Retinal pigment epithelial cell (primary cell): ENCODE data around the gene BRIP1.

ENCODE experiments used
- DNase-seq: peaks from one replicate; pipeline ENCODE4 v3.0.0-alpha.2; 2010; ENCODE audit warnings: low read depth
- H3K4me3 ChIP-seq: 2 replicates; pipeline ENCODE4 v1.5.1; 2011; ENCODE audit warnings: mild to moderate bottlenecking, low read length, control low read depth, moderate library complexity
- CTCF ChIP-seq: conservative IDR thresholded peaks from 2 replicates; pipeline ENCODE4 v1.5.1; 2011; ENCODE audit warnings: low read depth, low read length, control low read depth, inconsistent platforms

BRIP1 gene

DNA sequence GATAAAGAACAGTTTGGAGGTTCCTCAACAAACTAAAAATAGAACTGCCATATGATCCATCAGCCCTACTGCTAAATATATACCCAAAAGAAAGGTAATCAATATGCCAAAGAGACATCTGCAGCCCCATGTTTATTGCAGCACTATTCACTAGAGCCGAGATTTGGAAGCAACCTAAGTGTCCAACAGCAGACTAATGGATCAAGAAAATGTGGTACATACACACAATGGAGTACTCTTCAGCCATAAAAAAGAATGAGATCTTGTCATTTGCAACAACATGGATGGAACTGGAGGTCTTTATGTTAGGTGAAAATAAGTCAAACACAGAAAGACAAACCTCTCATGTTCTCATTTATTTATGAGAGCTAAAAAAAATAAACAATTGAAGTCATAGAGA, 223.5 kb downstream of the BRIP1 start:
- no peak for TF ChIP-seq CTCF

GRCh38 chr17:61638087-61638486, 225.2 kb downstream of the BRIP1 start:
- no peak overlapping the region for H3K4me3 ChIP-seq
- TF ChIP-seq CTCF, result no peak
- no peak for DNase-seq

More for the DNA sequence above, 223.5 kb downstream of the BRIP1 start:
- no peak overlapping the region for H3K4me3 ChIP-seq
- no peak for DNase-seq

GRCh38 chr17:61635913-61636432, 227.4 kb downstream of the BRIP1 start:
- peak; percentile 83 for TF ChIP-seq CTCF
- DNase-seq, result peak; percentile 7
- no peak overlapping the region for H3K4me3 ChIP-seq

- TF ChIP-seq CTCF, result no peak
- DNase-seq, result no peak
- no peak overlapping the region for H3K4me3 ChIP-seq
These were observed 228.3 kb downstream of the BRIP1 start for GRCh38 chr17:61634942-61635538.

DNA sequence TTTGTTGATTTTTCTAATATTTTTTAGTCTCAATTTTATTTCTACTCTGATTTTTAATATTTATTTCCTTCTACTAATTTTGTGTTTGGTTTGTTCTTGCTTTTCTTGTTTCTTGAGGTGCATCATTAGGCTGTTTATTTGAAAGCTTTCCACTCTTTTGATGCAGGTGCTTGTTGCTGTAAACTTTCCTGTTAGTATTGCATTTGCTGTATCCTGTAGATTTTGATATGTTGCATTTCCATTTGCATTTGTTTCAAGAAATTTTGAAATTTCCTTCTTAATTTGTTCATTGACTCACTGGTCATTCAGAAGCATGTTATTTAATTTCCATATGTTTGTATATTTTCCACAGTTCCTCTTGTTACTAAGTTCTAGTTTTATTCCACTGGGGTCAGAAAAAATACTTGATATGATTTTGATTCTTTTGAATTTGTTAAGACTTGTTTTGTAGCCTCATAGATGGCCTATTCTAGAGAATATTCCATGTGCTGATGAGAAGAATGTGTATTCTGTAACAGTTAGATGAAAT, 229.3 kb downstream of the BRIP1 start:
- DNase-seq, result no peak
- no peak overlapping the region for H3K4me3 ChIP-seq
- no peak for TF ChIP-seq CTCF

GRCh38 chr17:61632826-61633225, 230.5 kb downstream of the BRIP1 start:
- no peak for TF ChIP-seq CTCF
- DNase-seq, result no peak
- no peak overlapping the region for H3K4me3 ChIP-seq

DNA sequence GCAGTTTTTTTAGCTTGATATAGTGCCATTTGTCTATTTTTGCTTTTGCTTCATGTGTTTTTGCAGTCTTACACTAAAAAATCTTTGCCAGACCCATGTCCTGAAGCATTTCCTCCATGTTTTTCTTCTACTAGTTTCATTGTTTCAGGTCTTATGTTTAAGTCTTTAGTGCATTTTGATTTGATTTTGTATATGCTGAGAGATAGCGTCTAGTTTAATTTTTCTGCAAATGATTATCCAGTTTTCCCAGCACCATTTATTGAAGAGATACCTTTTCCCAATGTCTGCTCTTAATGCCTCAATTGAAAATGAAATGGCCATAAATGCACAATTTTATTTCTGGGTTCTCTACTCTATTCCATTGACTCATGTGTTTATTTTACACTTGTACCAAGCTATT, 231.5 kb downstream of the BRIP1 start:
- TF ChIP-seq CTCF, result no peak
- H3K4me3 ChIP-seq, result no peak overlapping the region
- DNase-seq, result no peak
